ENCODE data around the gene SCAF8.

DNA sequence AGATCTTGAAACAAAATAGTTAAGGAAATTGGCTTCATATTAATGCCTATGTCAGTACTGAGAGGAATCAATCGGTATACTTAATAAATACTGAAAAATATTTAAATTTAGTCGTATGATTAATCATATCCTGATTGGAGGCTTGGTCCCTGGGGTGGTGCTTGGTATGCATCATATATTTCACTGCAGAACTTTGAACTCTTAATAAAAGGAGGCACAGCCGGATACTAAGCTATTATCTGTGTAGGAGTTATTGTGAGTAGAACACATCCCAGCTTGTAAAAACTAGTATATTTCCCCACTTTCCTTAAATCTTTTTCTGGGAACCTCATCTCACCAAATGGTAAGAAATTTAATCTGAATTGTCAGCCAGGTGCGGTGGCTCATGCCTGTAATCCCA is 42.4 kb upstream of the SCAF8 start:
- TF ChIP-seq, protein P1, sequence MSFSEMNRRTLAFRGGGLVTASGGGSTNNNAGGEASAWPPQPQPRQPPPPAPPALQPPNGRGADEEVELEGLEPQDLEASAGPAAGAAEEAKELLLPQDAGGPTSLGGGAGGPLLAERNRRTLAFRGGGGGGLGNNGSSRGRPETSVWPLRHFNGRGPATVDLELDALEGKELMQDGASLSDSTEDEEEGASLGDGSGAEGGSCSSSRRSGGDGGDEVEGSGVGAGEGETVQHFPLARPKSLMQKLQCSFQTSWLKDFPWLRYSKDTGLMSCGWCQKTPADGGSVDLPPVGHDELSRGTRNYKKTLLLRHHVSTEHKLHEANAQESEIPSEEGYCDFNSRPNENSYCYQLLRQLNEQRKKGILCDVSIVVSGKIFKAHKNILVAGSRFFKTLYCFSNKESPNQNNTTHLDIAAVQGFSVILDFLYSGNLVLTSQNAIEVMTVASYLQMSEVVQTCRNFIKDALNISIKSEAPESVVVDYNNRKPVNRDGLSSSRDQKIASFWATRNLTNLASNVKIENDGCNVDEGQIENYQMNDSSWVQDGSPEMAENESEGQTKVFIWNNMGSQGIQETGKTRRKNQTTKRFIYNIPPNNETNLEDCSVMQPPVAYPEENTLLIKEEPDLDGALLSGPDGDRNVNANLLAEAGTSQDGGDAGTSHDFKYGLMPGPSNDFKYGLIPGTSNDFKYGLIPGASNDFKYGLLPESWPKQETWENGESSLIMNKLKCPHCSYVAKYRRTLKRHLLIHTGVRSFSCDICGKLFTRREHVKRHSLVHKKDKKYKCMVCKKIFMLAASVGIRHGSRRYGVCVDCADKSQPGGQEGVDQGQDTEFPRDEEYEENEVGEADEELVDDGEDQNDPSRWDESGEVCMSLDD (tag by site-specific recombination; IDR thresholded peaks at IDR 0.05): no peak
- TF ChIP-seq, protein P2, sequence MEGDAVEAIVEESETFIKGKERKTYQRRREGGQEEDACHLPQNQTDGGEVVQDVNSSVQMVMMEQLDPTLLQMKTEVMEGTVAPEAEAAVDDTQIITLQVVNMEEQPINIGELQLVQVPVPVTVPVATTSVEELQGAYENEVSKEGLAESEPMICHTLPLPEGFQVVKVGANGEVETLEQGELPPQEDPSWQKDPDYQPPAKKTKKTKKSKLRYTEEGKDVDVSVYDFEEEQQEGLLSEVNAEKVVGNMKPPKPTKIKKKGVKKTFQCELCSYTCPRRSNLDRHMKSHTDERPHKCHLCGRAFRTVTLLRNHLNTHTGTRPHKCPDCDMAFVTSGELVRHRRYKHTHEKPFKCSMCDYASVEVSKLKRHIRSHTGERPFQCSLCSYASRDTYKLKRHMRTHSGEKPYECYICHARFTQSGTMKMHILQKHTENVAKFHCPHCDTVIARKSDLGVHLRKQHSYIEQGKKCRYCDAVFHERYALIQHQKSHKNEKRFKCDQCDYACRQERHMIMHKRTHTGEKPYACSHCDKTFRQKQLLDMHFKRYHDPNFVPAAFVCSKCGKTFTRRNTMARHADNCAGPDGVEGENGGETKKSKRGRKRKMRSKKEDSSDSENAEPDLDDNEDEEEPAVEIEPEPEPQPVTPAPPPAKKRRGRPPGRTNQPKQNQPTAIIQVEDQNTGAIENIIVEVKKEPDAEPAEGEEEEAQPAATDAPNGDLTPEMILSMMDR (tag by site-specific recombination; IDR thresholded peaks at IDR 0.05): no peak
- TF ChIP-seq ZNF561 (tag by site-specific recombination; IDR thresholded peaks at IDR 0.05; ENCODE audit: borderline replicate concordance): no peak
- TF ChIP-seq, protein P3, sequence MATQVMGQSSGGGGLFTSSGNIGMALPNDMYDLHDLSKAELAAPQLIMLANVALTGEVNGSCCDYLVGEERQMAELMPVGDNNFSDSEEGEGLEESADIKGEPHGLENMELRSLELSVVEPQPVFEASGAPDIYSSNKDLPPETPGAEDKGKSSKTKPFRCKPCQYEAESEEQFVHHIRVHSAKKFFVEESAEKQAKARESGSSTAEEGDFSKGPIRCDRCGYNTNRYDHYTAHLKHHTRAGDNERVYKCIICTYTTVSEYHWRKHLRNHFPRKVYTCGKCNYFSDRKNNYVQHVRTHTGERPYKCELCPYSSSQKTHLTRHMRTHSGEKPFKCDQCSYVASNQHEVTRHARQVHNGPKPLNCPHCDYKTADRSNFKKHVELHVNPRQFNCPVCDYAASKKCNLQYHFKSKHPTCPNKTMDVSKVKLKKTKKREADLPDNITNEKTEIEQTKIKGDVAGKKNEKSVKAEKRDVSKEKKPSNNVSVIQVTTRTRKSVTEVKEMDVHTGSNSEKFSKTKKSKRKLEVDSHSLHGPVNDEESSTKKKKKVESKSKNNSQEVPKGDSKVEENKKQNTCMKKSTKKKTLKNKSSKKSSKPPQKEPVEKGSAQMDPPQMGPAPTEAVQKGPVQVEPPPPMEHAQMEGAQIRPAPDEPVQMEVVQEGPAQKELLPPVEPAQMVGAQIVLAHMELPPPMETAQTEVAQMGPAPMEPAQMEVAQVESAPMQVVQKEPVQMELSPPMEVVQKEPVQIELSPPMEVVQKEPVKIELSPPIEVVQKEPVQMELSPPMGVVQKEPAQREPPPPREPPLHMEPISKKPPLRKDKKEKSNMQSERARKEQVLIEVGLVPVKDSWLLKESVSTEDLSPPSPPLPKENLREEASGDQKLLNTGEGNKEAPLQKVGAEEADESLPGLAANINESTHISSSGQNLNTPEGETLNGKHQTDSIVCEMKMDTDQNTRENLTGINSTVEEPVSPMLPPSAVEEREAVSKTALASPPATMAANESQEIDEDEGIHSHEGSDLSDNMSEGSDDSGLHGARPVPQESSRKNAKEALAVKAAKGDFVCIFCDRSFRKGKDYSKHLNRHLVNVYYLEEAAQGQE (tag by site-specific recombination; IDR thresholded peaks at IDR 0.05): no peak
- TF ChIP-seq ZNF10 (tag by site-specific recombination; IDR thresholded peaks at IDR 0.05): no peak
- TF ChIP-seq KLF17 (tag by site-specific recombination; IDR thresholded peaks at IDR 0.05): no peak
- TF ChIP-seq, protein P4, sequence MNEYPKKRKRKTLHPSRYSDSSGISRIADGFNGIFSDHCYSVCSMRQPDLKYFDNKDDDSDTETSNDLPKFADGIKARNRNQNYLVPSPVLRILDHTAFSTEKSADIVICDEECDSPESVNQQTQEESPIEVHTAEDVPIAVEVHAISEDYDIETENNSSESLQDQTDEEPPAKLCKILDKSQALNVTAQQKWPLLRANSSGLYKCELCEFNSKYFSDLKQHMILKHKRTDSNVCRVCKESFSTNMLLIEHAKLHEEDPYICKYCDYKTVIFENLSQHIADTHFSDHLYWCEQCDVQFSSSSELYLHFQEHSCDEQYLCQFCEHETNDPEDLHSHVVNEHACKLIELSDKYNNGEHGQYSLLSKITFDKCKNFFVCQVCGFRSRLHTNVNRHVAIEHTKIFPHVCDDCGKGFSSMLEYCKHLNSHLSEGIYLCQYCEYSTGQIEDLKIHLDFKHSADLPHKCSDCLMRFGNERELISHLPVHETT (tag by site-specific recombination; IDR thresholded peaks at IDR 0.05): no peak
- TF ChIP-seq ZNF362 (tag by site-specific recombination; IDR thresholded peaks at IDR 0.05): no peak

Data from HEK293 (cell line).